SW 1271 (cell line): ENCODE data around the gene ADK.
"Not testable (repeated sequence)": the region's sequence is repeated elsewhere in the genome, so short reads cannot be mapped to it uniquely, and the experiment has no call there.

Source experiments
- DNase-seq, 2 experiments: peaks; one replicate each; lab custom pipeline; 2025; lab: John Stamatoyannopoulos, UW

Gene ADK

GRCh38 chr10:74425456-74426001 lies 274.5 kb downstream of the ADK start:
- DNase-seq = no peak

- DNase-seq = no peak
Observed at GRCh38 chr10:74431816-74432215, 280.8 kb downstream of the ADK start.

GRCh38 chr10:74432841-74433594 lies 282.0 kb downstream of the ADK start:
- no peak for DNase-seq

- no peak for DNase-seq
Observed at GRCh38 chr10:74433595-74433956, 282.6 kb downstream of the ADK start.

- no peak for DNase-seq
Observed at GRCh38 chr10:74433993-74434392, 283.0 kb downstream of the ADK start.

- no peak for DNase-seq
Observed at GRCh38 chr10:74434547-74434946, 283.5 kb downstream of the ADK start.

- no peak for DNase-seq
Observed at GRCh38 chr10:74436523-74437170, 285.6 kb downstream of the ADK start.

- peak in 1 of 2 experiments; percentile 21 for DNase-seq
Observed at GRCh38 chr10:74437822-74438221, 286.8 kb downstream of the ADK start.

- no peak for DNase-seq
Observed at GRCh38 chr10:74439213-74439612, 288.2 kb downstream of the ADK start.

- DNase-seq = no peak
Observed at GRCh38 chr10:74445493-74445892, 294.5 kb downstream of the ADK start.

GRCh38 chr10:74450602-74451001 lies 299.6 kb downstream of the ADK start:
- no peak for DNase-seq

- no peak for DNase-seq
Observed at GRCh38 chr10:74451127-74451829, 300.3 kb downstream of the ADK start.

GRCh38 chr10:74453169-74453568 lies 302.1 kb downstream of the ADK start:
- DNase-seq = no peak

- DNase-seq = not testable (repeated sequence)
Observed at GRCh38 chr10:74457478-74457877, 306.5 kb downstream of the ADK start.

- no peak for DNase-seq
Observed at GRCh38 chr10:74460812-74461211, 309.8 kb downstream of the ADK start.

GRCh38 chr10:74474022-74474713 lies 323.1 kb downstream of the ADK start:
- no peak for DNase-seq

- not testable (repeated sequence) for DNase-seq
Observed at GRCh38 chr10:74476162-74476706, 325.2 kb downstream of the ADK start.

GRCh38 chr10:74480778-74481177 lies 329.8 kb downstream of the ADK start:
- DNase-seq = no peak

GRCh38 chr10:74483356-74483755 lies 332.3 kb downstream of the ADK start:
- no peak for DNase-seq

- no peak for DNase-seq
Observed at GRCh38 chr10:74485283-74485682, 334.3 kb downstream of the ADK start.

GRCh38 chr10:74486659-74487058 lies 335.6 kb downstream of the ADK start:
- DNase-seq = no peak

GRCh38 chr10:74488907-74489306 lies 337.9 kb downstream of the ADK start:
- DNase-seq = no peak
